Transverse colon (tissue), 4 donors: ENCODE data around the gene TMA7B.

Source experiments
- EP300 ChIP-seq: sonication (generic); formaldehyde crosslinking; IDR thresholded peaks from one replicate; pipeline ENCODE4 v1.6.1; 2017; ENCODE audit warnings: antibody characterized with exemption, low read depth
- POLR2A ChIP-seq: fragments of 450-650 bp; IDR thresholded peaks from one replicate; pipeline ENCODE4 v1.6.1; 2016; ENCODE audit warnings: antibody characterized with exemption, mild to moderate bottlenecking, moderate library complexity
- POLR2AphosphoS5 ChIP-seq, 3 donors: sonication (generic); formaldehyde crosslinking; IDR thresholded peaks; one replicate each; pipeline ENCODE4 v1.6.1; 2016; ENCODE audit warnings: antibody characterized with exemption in 3 of 3
- TF ChIP-seq, protein P1 (sequence below), 5 experiments: fragments of 200-600 bp in 3 of 5; fragments of 450-650 bp in 2 of 5; sonication (generic) in 3 of 5; IDR thresholded peaks; 1 replicate in 2 of 5; 2 replicates in 3 of 5; pipeline ENCODE4 v1.5.1; 2016 to 2017; ENCODE audit warnings: antibody characterized with exemption in 5 of 5, inconsistent platforms in 3 of 5, mild to moderate bottlenecking in 2 of 5, moderate library complexity in 1 of 5

GRCh38 chr22:39923696-39924095, 36.5 kb upstream of the TMA7B start:
- TF ChIP-seq, protein P1, sequence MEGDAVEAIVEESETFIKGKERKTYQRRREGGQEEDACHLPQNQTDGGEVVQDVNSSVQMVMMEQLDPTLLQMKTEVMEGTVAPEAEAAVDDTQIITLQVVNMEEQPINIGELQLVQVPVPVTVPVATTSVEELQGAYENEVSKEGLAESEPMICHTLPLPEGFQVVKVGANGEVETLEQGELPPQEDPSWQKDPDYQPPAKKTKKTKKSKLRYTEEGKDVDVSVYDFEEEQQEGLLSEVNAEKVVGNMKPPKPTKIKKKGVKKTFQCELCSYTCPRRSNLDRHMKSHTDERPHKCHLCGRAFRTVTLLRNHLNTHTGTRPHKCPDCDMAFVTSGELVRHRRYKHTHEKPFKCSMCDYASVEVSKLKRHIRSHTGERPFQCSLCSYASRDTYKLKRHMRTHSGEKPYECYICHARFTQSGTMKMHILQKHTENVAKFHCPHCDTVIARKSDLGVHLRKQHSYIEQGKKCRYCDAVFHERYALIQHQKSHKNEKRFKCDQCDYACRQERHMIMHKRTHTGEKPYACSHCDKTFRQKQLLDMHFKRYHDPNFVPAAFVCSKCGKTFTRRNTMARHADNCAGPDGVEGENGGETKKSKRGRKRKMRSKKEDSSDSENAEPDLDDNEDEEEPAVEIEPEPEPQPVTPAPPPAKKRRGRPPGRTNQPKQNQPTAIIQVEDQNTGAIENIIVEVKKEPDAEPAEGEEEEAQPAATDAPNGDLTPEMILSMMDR (IDR thresholded peaks at IDR 0.05): no peak
- TF ChIP-seq POLR2AphosphoS5 (IDR thresholded peaks at IDR 0.05): no peak
- no peak for TF ChIP-seq EP300
- no peak for TF ChIP-seq POLR2A
